ENCODE data around the gene ADCY5. TPM values are rescaled to one million over a fixed set of nuclear protein-coding genes. Genes with fewer than 3 reads are reported as not detected.

The ADCY5 gene
- total and polyA plus RNA-seq, 2 experiments from 2014 or later = 3.1 to 4.7 TPM

DNA sequence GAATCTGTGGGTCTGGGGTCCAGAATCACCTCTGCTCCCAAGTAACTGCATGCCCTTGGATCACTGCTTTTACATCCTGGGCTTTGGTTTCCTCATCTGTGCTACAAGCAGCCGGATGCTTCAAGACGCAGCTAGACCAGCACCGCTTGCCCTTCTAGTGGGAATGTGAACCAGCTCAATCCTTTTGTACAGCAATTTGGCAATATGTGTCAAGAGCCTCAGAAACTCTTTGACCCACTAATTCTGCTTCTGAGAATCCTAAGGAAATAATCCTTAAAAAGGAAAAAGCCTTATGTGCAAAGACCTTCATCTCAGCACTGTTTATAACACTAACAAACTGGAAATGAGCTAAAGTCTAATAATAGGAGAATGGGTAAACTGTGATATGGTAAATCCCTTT is 48.7 kb downstream of the ADCY5 start:
- Histone ChIP-seq H3K27me3 (no peaks in the 10 kb centered on the region), H4K20me1 (ENCODE audit: insufficient read depth, poor library complexity, severe bottlenecking) (no peaks in the 10 kb centered on the region), H2AFZ (no peak overlapping the region), H3K27ac (no peak overlapping the region), H3K9me3 (ENCODE audit: low read depth) (no peaks in the 10 kb centered on the region), H3K4me1 (ENCODE audit: insufficient read depth) (peaks cover 16% of the 10 kb centered on the region), H3K4me2 (no peak overlapping the region), H3K4me3 (no peak overlapping the region), H3K36me3 (replicated peaks; ENCODE audit: insufficient read depth, low read depth) (no peaks in the 10 kb centered on the region), H3K79me2 (no peaks in the 10 kb centered on the region), H3K9me2 (replicated peaks; ENCODE audit: insufficient read depth) (no peaks in the 10 kb centered on the region)
- WGBS (ENCODE audit: low lambda C conversion rate, missing lambda C conversion rate) = 95% methylated on average over 3 of the region's 3 CpGs
- TF ChIP-seq, protein P1, sequence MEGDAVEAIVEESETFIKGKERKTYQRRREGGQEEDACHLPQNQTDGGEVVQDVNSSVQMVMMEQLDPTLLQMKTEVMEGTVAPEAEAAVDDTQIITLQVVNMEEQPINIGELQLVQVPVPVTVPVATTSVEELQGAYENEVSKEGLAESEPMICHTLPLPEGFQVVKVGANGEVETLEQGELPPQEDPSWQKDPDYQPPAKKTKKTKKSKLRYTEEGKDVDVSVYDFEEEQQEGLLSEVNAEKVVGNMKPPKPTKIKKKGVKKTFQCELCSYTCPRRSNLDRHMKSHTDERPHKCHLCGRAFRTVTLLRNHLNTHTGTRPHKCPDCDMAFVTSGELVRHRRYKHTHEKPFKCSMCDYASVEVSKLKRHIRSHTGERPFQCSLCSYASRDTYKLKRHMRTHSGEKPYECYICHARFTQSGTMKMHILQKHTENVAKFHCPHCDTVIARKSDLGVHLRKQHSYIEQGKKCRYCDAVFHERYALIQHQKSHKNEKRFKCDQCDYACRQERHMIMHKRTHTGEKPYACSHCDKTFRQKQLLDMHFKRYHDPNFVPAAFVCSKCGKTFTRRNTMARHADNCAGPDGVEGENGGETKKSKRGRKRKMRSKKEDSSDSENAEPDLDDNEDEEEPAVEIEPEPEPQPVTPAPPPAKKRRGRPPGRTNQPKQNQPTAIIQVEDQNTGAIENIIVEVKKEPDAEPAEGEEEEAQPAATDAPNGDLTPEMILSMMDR (IDR thresholded peaks at IDR 0.05; ENCODE audit: poor library complexity) = no peak
- TF ChIP-seq EZH2phosphoT487 (IDR thresholded peaks at IDR 0.05; ENCODE audit: low read depth, severe bottlenecking, unreplicated experiment) = no peak
- no peak for TF ChIP-seq EZH2 (IDR thresholded peaks at IDR 0.05; ENCODE audit: borderline replicate concordance)
- DNase-seq (ENCODE audit: low spot score) = no peak

DNA sequence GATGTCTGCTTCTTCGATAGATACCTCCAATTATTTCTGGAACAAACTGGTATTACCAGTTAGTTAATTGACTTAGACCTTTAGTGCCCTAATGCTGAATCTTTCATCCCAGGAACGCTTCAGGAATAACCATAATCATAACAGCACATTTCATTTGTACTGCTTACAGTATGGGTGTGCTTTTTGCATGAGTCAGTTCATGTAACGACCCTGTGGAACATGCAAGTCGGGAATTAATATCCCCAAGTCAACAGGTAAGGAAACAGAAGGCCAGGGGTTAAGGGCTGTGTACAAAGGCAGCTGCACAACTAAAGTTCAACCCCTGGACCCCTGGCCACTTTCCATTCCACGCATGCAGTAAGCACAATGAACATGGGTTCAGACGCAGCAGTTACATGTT is 49.2 kb downstream of the ADCY5 start:
- no peak for DNase-seq (ENCODE audit: low spot score)
- H3K9me2 ChIP-seq (replicated peaks; ENCODE audit: insufficient read depth) = no peaks in the 10 kb centered on the region
- peaks cover 12% of the 10 kb centered on the region for H3K4me1 ChIP-seq (ENCODE audit: insufficient read depth)
- no peaks in the 10 kb centered on the region for H3K27me3 ChIP-seq
- no peak overlapping the region for H3K27ac ChIP-seq
- H3K9me3 ChIP-seq (ENCODE audit: low read depth) = no peaks in the 10 kb centered on the region
- H3K4me3 ChIP-seq = no peak overlapping the region
- no peak overlapping the region for H3K4me2 ChIP-seq
- TF ChIP-seq EZH2 (IDR thresholded peaks at IDR 0.05; ENCODE audit: borderline replicate concordance) (no peak), EZH2phosphoT487 (IDR thresholded peaks at IDR 0.05; ENCODE audit: low read depth, severe bottlenecking, unreplicated experiment) (no peak)
- TF ChIP-seq, protein P1 (IDR thresholded peaks at IDR 0.05; ENCODE audit: poor library complexity) = no peak
- H3K36me3 ChIP-seq (replicated peaks; ENCODE audit: insufficient read depth, low read depth) = no peaks in the 10 kb centered on the region
- no peaks in the 10 kb centered on the region for H4K20me1 ChIP-seq (ENCODE audit: insufficient read depth, poor library complexity, severe bottlenecking)
- H2AFZ ChIP-seq = no peak overlapping the region
- H3K79me2 ChIP-seq = no peaks in the 10 kb centered on the region
- WGBS (ENCODE audit: low lambda C conversion rate, missing lambda C conversion rate) = 64% methylated on average over 6 of the region's 6 CpGs

DNA sequence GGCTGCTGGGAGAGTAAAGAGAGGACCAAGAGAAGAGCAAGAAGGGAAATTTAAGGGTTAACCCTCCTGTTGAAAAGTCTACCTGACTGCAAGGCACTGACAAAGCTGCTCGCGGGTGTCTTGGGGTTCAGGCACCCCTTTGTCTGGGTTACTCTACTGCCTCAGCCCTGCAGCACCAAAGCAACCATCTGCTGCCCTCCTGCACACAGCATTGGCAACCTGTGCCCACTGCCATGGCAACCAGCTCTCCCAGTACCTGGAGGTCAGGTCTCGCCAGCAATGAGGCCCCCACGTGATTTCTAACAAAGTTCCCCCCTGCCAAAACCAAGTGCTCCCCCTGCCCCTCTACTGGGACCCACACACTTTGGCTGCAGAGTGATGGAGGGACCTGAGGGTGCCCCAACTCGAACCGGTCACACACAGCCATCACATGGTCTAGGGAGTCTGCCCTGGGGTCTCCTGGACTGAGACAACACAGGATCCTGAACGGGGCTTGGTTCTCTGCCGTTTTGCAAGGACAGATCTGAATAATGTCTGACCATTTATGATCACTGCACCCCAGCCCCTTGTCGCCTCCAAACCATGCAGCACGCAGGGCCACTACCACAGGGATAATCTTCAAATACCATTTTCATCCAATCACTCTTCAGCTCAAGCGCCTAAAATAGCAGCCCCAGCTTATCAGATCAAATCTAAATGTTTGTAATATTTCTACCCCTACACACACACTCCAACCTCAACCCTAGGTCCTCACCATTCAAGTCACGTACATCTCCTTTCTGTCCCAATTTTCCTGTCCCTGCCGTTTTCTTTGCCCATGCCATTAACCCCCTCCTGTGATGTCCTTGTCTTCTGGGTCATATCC is 50.7 kb downstream of the ADCY5 start:
- Histone ChIP-seq H3K27ac (no peak overlapping the region), H3K4me1 (ENCODE audit: insufficient read depth) (peaks cover 5% of the 10 kb centered on the region), H3K9me3 (ENCODE audit: low read depth) (no peaks in the 10 kb centered on the region), H3K4me2 (no peak overlapping the region), H3K27me3 (no peaks in the 10 kb centered on the region), H3K36me3 (replicated peaks; ENCODE audit: insufficient read depth, low read depth) (no peaks in the 10 kb centered on the region), H4K20me1 (ENCODE audit: insufficient read depth, poor library complexity, severe bottlenecking) (no peaks in the 10 kb centered on the region), H3K9me2 (replicated peaks; ENCODE audit: insufficient read depth) (no peaks in the 10 kb centered on the region), H2AFZ (no peak overlapping the region), H3K4me3 (no peak overlapping the region), H3K79me2 (no peaks in the 10 kb centered on the region)
- 84% methylated on average over 13 of the region's 13 CpGs for WGBS (ENCODE audit: low lambda C conversion rate, missing lambda C conversion rate)
- TF ChIP-seq EZH2phosphoT487 (IDR thresholded peaks at IDR 0.05; ENCODE audit: low read depth, severe bottlenecking, unreplicated experiment) = no peak
- TF ChIP-seq EZH2 (IDR thresholded peaks at IDR 0.05; ENCODE audit: borderline replicate concordance) = no peak
- TF ChIP-seq, protein P1 (IDR thresholded peaks at IDR 0.05; ENCODE audit: poor library complexity) = no peak
- no peak for DNase-seq (ENCODE audit: low spot score)
